HL-60/S4 (cell line): ENCODE results near the gene TMC2.

ENCODE experiments used
- in situ Hi-C: fragments of 300-500 bp; cut with MboI; formaldehyde crosslinking; loops from 2 replicates; pipeline ENCODE4 v1.14.3; 2022; ENCODE audit warnings: low sequenced_read_pairs

TMC2 gene

DNA sequence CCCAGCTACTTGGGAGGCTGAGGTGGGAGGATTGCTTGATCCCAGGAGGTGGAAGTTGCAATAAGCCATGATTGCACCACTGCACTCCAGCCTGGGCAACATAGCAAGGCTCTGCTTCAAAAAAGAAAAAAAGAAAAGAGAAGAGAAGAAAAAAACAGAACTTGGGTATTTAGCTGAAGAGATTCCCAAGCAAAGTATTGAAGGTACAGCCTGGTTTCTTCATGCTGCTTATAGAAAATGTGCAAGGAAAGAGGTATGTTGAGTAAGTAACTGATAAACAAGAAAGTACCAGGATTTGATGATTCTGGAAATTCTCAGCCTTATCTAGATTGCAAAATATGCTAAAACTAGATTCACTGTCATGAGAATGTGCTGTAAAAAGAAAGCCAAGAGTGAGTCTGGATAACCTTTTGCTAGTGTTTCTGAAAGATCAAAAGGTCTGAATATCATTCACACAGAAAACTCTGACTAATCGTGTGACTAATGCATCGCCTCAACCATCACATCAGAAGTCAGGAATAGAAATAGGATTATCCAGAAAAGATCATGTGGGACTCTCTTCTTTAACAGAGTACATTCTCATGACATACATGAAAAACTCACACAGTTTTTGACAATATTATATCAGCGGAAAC lies 83.7 kb downstream of the TMC2 start:
- in situ Hi-C loops = no loop called here

DNA sequence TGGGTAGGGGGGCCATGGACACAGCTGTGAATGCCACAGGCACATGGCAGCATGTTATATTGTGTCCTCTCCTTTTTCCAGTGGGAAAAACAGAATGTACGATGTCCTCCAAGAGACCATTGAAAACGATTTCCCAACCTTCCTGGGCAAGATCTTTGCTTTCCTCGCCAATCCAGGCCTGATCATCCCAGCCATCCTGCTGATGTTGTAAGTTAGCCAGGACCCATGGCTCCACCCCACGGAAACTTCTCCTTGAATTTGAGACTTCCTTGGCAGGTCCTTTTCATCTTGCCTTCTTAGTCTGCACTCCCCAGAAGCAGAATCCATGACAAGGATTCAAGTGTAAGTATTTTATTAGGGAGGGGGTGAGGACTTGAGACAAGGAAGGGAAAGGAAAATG lies 87.8 kb downstream of the TMC2 start:
- in situ Hi-C loops = no loop called here

DNA sequence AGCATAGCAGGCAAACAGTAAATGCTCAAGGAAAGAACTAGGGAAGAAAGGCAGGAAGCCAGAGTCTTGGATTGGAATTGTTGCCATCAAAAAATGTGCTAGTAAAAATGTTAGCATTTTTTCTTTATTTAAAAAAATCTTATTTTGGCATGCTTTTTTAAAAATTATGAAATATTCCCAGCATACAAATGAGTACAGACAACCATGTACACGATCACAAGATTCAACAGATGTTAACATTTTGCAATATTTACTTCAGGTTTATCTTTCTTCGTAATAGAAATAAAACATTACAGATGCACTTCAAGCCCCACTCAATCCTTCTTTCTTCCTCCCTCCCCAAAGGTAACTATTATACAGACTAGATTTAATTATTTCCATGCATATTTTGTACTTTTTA lies 88.7 kb downstream of the TMC2 start:
- in situ Hi-C loops = no loop called here

DNA sequence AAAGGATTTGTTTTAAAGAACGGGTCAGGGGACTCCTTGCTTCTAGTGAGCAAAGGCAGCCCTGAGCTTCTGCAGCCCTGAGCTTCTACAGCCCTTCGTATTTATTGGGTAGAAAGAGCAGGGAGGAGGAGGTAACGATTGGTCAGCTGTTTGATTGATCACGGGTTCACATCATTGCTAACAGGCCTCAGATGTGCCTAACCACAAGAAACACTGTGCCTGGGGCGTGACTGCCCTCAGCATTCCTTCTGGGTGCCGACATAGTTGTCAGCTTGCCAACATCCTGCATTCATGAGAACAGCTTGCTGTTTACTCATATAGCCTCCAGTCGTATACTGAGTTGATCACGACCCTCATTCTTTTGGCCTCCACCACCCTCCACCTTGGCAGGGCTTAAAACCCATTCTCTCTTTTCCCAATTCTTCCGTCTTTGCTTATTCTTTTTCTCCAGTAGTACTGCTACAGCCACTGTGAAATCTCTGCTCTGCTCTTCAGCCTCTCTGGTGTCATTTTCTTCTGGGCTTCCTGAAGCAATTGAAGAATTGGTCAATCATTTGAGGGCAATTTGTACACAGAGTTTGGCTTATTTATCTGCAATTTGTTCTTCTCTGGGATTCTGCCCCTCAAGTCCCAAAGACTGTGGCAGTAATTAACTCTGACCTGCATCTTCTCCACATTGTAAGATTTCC lies 90.6 kb downstream of the TMC2 start:
- in situ Hi-C loops = no loop called here

DNA sequence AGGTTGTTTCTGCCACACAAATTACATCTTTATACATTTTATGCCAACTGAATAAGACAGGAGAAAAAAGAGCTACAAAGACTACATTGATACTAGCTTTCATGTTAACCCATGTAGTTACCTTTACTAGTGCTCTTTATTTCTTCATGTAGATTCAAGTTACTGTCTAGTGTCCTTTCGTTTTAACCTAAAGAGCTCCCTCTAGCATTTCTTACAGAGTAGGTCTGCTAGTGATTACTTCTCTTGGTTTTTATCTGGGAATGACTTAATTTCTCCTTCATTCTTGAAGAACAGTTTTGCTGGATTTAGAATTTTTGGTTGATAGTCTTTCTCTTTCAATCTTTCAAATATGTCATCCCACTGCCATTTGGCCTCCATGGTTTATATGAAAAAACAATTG lies 94.9 kb downstream of the TMC2 start:
- in situ Hi-C loops = no loop called here

DNA sequence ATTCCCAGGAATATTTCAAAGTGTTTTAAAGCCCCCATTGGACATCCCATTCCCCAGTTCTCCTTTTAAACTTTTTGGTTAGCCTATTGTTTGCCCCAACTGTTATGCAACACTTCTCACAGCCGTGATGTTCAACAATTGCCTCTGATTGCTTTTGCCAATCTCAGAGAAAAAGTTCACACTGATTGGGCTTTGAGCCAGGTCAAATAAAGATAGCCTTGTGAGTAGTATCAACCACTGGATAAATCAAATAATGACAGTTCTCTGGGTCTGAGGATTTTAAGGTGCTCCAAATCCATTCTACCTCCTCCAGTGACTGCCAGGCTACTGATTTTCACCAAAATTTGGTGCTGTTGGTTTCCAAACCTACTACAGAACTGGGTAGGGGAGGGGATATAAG lies 97.0 kb downstream of the TMC2 start:
- in situ Hi-C loops = no loop called here

DNA sequence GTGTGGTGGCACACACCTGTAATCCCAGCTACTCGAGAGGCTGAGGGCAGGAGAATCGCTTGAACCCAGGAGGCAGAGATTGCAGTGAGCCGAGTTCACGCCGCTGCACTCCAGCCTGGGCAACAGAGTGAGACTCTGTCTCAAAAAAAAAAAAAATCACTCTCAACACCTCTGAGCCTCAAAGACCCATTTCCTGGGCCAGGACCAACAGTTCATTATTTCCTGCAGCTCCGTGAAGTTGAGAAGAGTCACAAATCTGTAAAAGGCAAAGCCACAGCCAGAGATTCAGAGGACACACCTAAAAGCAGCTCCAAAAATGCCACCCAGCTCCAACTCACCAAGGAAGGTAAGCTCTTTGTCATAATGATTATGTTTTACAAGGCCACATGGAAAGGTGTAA lies 100.9 kb downstream of the TMC2 start:
- in situ Hi-C loops = no loop called here

DNA sequence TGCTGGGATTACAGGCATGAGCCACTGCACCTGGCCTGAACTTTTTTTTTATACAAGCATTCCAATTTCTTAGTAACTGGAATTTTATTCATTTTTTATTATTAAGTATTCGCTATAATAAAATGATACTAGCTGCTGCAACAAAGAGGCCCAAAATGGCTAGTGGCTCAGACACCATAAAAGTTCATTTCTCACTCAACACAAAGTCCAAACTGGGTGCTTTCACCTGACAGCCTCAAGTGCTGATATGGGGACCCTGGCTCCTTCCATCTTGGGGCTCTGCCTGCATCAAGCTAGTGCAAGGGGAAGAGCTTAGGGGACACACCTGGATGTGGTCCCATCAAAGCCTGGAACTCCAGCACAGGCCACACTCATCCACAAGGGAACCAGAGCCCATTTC lies 103.9 kb downstream of the TMC2 start:
- in situ Hi-C loops = no loop called here

DNA sequence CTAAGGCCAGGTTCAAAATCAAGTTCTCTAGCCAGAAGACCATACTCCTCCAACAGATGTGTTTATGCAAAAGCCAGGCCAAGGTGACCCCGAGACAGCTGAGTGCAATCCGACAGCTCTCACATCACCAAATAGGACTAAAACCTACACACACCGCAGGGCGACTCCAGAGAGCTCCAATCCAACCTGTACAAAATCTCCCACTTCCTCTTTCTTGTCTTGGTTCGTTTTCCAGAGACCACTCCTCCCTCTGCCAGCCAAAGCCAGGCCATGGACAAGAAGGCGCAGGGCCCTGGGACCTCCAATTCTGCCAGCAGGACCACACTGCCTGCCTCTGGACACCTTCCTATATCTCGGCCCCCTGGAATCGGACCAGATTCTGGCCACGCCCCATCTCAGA lies 104.5 kb downstream of the TMC2 start:
- in situ Hi-C loops = no loop called here

DNA sequence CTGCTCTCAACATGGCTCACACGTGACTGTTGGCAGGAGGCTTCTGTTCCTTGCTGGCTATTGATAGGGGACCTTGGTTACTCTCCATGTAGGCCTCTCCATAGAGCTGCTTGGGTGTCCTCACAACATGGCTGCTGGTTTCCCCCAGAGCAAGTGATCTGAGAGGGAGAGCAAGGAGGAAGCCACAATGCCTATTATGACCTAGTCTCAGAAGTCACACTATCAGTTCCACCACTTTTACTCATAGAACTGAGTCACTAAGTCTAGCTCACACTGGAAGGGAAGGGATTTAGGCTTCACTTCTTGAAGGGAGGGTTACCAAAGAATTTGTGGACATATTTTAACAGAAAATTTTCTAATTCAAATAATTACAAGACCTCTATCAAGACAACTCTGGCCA lies 107.3 kb downstream of the TMC2 start:
- in situ Hi-C loops = no loop called here

DNA sequence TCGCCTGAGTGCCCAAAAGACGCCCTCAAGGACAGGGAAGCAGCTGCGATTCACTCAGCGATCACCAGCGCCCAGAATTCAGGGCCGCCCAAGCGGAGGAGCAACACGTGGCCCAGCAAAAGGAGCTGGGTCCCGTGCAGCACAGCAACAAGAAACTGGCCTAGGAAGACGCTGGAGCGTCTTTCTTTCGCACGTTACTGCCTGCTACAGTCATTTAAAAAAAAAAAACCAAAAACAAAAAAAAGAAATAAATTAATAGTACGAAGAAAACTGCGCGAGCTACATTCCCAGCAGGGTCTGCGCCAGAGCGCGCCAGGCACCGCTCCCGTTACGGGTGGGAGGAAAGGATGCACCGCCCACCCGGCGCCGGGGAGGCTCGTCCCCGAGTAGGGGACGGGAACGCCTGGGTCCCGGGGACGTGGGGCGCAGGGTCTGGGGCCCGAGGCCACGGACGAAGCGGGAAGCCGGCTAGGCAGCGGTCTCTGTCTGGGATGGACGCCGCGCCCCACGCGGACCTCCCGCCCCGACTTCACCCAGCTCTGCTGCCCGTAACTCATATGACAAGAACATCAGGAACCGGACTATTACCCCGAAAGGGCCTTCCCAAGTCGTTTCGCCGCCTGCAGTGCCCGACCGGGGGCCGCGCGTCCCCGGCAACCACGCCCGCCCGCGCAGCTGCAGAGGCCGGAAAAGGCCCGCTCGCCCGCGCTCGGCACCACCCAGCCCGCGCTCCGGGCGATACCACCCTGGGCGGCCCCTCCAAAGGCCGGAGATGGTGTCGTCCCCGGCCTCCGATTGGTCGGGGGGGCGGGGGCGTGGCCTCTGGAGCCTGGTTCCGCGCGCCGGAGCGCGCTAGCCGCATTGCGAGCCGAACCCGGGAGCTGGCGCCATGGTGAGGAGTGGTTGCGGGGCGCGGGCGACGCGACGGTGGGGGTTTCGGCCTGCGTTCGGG lies 115.7 kb downstream of the TMC2 start, which contains the start of gene NOP56:
TSS of gene NOP56 (plus strand) at position 861 of the 952 bp plus-strand sequence. CDS start at position 890, 29 bp downstream.
- in situ Hi-C loops = no loop called here

DNA sequence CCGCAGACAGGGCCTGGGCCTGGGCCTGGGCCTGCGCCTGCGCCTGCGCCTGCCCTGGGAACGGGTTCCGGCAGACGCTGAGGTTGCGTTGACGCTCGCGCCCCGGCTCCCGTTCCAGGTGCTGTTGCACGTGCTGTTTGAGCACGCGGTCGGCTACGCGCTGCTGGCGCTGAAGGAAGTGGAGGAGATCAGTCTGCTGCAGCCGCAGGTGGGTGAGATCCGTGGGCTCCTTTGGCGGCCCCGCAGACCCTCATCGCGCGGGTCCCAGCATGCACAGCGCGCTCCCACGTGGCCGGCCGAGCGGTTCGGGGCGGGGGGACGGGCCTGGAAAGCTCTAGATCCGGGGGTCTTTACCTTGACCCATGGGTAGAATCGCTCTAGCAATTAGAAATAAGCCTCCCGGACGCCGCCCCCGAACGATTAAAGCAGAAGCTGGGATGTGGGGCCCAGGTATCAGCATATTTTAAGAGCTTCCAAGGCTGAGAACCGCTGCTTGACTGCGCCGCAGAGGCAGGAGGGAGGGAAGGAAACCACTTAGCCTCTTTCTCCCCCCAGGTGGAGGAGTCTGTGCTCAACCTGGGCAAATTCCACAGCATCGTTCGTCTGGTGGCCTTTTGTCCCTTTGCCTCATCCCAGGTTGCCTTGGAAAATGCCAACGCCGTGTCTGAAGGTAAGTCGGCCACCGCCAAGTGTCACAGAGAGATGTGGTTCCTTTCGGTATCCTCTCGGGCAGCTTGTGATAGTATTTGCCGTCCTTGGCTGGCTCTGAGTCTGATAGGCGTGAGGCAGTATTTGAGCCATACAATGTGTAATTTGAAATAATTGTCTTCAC lies 116.6 kb downstream of the TMC2 start:
- in situ Hi-C loops = no loop called here

DNA sequence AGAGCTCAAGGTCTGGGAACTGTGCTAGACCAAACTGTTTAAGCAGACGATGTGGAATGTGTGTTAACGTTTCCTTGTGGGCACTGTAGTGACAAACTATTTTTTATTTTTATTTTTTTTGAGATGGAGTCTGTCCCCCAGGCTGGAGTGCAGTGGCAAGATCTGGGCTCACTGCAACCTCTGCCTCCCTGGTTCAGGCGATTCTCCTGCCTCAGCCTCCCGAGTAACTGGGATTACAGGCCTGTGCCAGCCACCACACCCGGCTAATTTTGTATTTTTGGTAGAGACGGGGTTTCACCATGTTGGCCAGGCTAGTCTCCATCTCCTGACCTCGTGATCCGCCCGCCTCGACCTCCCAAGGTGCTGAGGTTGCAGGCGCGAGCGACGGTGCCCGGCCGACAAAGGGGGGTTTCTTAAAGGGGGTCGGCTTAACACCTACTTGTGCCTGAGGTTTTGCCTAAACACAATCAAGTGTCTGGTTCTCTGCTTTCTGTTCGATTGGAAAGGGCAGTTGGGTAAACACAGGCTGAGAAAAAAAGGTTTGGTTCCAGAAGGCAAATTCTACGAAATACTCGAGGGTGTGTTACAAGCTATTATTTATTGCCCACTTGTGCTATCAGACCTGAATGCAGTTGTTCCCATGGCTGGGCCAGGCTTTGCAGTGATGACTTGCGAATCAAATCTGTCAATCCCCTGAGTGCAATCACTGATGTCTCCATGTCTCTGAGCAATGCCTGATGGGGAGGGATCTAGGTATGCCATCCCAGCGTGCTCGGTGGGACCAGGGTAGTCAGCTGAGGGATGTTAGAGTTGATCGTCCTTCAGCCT lies 117.4 kb downstream of the TMC2 start:
- in situ Hi-C loops = no loop called here

DNA sequence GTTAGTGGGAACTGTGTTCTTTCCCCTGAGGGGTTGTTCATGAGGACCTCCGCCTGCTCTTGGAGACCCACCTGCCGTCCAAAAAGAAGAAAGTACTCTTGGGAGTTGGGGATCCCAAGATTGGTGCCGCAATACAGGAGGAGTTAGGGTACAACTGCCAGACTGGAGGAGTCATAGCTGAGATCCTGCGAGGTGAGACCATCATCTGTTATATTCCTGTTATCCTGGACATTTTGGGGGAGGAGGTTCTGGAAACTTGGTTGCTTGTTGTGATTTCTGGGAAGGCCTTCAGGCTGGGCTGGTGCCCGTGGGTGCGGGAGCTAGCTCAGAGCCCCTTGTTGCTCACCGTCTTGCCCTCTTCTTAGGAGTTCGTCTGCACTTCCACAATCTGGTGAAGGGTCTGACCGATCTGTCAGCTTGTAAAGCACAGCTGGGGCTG lies 118.0 kb downstream of the TMC2 start:
- in situ Hi-C loops = no loop called here

DNA sequence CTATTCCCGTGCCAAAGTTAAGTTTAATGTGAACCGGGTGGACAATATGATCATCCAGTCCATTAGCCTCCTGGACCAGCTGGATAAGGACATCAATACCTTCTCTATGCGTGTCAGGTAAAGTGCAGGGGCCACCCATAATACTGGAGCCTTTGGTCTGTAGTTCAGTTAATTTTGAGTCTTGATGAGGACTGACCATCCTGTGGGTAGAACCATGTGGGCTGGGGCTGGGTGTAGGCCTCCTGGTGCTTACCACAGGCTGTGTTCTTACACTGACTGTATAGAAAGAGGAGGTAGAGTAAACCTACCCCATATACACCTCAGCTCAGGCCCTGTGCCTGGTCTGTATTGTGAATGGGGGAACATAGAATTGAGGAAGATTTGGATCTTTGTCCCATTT lies 118.5 kb downstream of the TMC2 start:
- in situ Hi-C loops = no loop called here

DNA sequence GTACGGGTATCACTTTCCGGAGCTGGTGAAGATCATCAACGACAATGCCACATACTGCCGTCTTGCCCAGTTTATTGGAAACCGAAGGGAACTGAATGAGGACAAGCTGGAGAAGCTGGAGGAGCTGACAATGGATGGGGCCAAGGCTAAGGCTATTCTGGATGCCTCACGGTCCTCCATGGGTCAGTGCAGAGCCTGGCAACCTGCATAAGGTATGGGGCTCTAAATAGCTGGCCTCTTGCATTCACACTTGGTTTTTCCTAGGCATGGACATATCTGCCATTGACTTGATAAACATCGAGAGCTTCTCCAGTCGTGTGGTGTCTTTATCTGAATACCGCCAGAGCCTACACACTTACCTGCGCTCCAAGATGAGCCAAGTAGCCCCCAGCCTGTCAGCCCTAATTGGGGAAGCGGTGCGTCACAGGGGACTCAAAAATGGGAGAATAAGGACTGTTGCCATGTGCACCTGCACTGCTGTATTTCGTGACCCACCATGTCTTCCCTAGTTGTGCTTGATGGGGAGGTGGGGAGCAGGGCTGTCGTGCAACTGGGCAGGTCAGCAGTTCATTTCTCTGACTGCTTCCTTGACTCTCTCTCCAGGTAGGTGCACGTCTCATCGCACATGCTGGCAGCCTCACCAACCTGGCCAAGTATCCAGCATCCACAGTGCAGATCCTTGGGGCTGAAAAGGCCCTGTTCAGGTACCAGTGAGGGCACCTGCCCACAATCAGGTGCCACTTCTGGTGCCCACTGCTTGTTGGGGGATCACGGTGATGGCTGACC lies 119.2 kb downstream of the TMC2 start:
- in situ Hi-C loops = no loop called here

DNA sequence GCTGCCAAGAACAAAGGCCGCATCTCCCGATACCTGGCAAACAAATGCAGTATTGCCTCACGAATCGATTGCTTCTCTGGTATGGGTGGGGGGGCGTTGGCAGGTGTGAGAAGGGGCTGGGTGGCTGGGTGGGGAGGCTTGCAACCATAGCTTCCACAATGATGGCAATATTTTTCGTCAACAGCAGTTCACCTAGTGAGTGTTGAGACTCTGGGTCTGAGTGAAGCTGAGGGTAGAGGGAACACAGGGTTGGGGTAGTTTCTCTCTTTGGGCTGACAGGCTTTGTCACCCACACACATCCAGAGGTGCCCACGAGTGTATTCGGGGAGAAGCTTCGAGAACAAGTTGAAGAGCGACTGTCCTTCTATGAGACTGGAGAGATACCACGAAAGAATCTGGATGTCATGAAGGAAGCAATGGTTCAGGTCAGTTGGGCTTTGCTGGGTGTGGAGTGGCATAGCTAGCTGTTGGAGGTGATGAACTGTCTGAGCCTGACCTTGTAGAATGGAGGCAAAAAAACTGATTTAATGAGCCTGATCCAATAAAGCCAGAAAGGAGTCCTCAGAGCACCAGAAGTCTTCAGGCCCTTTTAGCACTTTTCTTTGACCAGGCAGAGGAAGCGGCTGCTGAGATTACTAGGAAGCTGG lies 120.2 kb downstream of the TMC2 start:
- in situ Hi-C loops = no loop called here

DNA sequence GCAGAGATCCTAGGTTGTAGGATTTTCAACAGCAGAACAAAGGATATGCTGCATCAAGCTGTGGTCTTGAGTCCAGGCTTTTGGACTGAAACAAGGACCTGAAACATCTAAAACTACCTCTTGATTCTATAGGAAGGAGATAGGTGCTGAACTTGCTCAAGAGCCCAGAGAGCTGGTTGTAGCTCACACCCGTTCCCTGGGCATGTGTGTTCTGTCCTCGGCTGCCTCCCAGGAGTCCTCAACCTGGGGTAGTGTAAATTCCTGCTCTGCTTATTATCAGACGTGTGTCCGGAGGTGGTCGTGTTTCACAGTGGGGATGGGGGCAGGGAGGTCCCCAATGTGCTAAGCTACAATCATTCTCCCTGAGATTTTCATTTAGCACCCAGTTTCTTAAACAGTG lies 120.9 kb downstream of the TMC2 start:
- in situ Hi-C loops = no loop called here

DNA sequence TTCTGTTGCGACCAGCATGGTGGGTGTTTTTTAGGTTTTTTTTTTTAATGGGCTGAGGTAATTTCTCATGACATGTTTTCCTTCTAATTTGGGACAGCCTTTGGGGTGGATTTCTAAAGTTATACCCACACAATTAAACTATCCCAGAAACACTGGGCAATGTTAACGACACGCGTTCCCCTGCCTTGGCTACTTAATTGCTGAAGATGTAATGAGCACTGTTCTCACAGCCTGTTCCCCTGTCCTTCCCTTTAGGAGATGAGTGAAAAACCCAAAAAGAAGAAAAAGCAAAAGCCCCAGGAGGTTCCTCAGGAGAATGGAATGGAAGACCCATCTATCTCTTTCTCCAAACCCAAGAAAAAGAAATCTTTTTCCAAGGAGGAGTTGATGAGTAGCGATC lies 121.3 kb downstream of the TMC2 start:
- in situ Hi-C loops = no loop called here
